IPS-15b (cell line): ENCODE data around the gene ABHD2.
"Not testable (repeated sequence)": the region's sequence is repeated elsewhere in the genome, so short reads cannot be mapped to it uniquely, and the experiment has no call there.

ENCODE experiments used
- H3K27me3 ChIP-seq: one replicate; pipeline ENCODE4 v1.6.1; 2013; ENCODE audit warnings: low read length; ENCODE audit not compliant: control insufficient read depth, insufficient read depth
- H3K36me3 ChIP-seq: one replicate; pipeline ENCODE4 v1.6.1; 2013; ENCODE audit warnings: low read length; ENCODE audit not compliant: control insufficient read depth, insufficient read depth
- H3K4me1 ChIP-seq: one replicate; pipeline ENCODE4 v1.6.1; 2013; ENCODE audit warnings: mild to moderate bottlenecking, low read length; ENCODE audit not compliant: control insufficient read depth, insufficient read depth
- H3K4me3 ChIP-seq: one replicate; pipeline ENCODE4 v1.5.1; 2013; ENCODE audit warnings: low read depth, low read length
- H3K9ac ChIP-seq: one replicate; pipeline ENCODE4 v1.6.1; 2013; ENCODE audit warnings: low read depth, mild to moderate bottlenecking, low read length
- H3K9me3 ChIP-seq: one replicate; pipeline ENCODE4 v1.6.1; 2013; ENCODE audit warnings: mild to moderate bottlenecking, low read length; ENCODE audit not compliant: control insufficient read depth, insufficient read depth

Gene ABHD2

DNA sequence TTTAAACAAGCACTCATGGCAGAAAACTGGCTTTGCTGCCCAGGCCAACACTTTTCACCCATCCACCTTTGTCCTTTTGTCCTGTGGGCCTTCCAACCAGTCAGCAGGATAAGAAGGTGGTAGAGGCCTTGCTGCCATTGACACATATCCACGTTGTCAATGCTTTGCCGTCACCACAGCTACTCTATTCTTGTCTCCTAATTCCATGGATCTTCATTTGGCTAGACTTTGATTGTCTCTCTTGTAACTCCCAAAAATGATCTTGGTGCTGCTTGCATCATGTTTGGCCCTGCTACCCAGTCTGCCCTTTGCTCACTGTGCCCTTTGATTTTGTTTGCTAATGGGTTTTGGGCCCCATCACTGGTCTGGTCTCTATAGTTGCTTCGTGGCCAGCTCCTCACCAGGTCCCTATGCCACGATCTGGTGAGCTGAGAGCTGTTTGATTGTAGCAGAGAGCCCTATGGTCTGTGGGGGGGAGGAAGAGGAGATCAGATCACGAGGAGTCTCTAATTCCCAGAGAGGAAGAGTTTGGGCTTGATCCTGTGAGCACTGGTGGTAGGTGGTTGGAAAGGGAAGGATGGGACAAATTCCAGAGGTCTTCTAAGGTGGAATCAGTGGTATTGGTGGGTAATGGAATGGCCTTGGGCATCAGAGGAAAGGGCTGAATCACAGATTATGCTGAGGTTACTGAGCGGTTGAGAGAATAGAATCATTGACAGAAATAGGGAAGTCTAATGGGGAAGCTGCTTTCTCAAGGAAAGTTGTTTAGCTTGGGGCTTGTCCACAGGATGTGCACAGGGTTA is 40.3 kb downstream of the ABHD2 start:
- Histone ChIP-seq H3K4me1 (no peaks in the 10 kb centered on the region), H3K4me3 (no peak overlapping the region), H3K27me3 (no peaks in the 10 kb centered on the region), H3K36me3 (no peaks in the 10 kb centered on the region), H3K9ac (no peak overlapping the region), H3K9me3 (no peaks in the 10 kb centered on the region)

DNA sequence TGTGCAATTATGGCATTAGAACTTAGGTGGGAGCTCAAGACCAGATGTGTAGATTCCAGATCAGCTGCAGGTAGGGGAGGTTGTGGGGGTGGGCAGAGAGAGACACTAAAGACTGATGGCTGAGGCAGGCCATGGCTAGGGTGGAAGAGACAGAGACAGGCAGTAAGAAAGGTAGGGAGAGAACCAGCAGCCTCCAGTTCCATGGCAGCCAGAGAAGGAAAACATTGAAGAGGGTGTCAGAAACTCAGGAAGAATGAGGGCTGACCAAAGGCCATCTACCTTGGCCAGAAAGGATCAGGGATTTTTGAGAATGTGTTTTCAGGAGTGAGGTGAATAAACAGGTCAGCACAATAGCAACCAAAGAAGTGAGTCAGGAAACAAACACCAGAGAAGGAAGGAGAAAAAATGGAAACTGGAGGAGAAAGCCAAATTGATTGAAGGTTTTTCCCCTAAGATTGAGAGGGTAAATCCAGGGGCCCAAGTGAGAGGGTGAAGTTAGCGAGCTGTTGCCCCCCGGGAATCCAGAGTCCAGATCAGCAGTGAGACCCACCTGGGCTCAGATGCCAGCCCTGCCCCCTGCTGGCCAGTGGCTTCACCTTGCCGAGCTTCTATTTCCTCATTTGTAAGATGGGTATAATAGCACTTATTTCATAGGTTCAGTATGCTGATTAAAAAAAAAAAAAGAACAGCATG is 41.0 kb downstream of the ABHD2 start:
- Histone ChIP-seq H3K9ac (no peak overlapping the region), H3K4me1 (no peaks in the 10 kb centered on the region), H3K36me3 (no peaks in the 10 kb centered on the region), H3K4me3 (no peak overlapping the region), H3K27me3 (no peaks in the 10 kb centered on the region), H3K9me3 (no peaks in the 10 kb centered on the region)

DNA sequence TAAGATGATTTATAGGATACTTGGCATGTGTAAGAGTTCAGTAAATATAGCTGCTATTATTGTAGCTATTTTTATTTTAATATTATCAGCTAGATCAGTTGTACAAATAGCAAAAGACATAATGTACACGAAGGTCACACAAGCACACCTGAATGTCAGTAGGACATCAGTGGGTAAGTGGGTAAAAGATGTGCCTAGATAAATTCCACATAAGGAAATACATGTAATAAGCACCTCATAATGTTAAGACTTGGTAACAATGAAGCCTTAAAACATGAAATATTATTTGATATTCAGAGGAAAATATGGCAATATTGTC is 41.5 kb downstream of the ABHD2 start:
- H3K9ac ChIP-seq = no peak overlapping the region
- no peaks in the 10 kb centered on the region for H3K9me3 ChIP-seq
- H3K4me3 ChIP-seq = no peak overlapping the region
- H3K36me3 ChIP-seq = no peaks in the 10 kb centered on the region
- H3K27me3 ChIP-seq = no peaks in the 10 kb centered on the region
- no peaks in the 10 kb centered on the region for H3K4me1 ChIP-seq

DNA sequence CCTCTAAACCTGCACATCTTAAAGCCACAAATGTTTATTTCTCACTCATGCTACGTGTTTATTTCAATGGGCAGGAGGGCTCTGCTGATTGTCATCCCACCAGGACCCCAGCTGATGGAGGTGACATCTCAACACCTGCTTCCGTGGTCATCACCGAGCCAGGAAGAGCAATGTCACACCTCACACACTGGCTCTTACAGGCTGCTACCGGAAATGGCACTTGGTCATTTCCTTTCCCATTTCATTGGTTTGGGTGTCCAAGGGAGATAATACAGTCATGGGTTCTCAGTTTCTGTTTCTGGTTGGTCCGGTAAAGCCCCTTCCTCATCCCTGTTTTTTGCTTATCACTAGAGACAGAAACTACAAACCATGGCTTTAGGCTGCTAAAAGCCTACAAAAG is 41.9 kb downstream of the ABHD2 start:
- Histone ChIP-seq H3K27me3 (no peaks in the 10 kb centered on the region), H3K36me3 (no peaks in the 10 kb centered on the region), H3K4me3 (no peak overlapping the region), H3K4me1 (no peaks in the 10 kb centered on the region), H3K9ac (no peak overlapping the region), H3K9me3 (no peaks in the 10 kb centered on the region)

DNA sequence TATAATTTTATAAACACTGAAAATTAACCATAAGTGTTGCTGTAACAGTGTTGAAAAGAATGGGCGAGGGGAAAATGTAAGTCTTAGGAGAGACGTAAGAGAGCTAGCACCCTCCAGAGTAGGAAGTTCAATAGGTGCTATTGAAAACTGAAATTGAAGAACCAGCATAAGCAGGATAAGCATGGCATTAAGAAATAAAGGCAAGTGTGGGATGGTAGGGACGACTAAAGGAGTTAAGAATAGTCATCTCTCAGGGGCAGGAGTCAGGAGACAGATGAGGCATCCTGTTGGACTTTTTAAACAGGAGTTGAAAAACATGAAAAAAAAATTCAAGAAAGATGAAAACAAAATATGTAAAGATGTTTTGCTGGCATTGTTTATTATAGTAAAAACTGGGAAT is 43.5 kb downstream of the ABHD2 start:
- H3K9ac ChIP-seq = no peak overlapping the region
- no peaks in the 10 kb centered on the region for H3K27me3 ChIP-seq
- H3K4me1 ChIP-seq = no peaks in the 10 kb centered on the region

DNA sequence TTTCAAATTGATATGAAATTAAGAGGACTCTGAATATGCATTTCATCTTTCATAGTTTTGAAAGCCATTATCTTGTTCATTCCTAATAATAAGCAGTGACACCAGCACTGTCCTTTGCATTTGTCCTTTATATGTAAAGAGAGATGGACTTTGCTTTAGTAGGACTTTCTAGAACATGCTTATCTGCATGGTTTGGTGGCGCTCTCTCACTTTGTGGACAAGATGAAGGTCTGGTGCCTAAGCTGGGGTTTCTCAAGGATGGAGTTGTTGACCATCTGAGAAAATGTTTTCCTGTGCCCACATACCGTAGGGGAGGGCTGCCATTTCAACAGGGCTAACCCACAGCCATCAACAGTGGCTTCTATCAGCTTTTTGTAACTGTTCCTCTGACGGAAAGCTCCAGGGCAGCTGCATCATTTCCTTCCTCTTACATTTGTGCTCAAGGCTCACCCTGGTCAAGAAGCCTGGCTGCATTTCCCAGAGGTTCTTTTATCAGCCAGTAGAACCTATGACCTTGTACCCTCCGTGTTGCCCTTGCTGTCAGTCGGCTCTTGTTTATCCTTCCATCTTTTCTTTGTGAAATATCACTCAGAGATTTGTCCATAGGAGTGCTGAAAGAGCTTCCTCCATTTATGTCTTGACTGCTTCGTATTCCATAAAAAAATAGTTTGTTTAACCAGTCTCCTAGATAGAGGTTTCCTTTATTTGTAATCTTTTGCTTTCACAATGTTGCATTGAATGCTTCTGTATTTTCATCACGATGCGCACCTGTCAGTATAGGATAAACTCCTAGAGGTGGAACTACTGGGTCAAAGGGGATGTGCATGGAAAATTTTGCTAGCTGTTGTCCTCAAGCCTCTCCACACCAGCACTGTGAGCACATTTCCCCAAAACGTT is 44.6 kb downstream of the ABHD2 start:
- no peaks in the 10 kb centered on the region for H3K36me3 ChIP-seq
- no peaks in the 10 kb centered on the region for H3K4me1 ChIP-seq
- H3K27me3 ChIP-seq = no peaks in the 10 kb centered on the region
- no peak overlapping the region for H3K4me3 ChIP-seq
- no peak overlapping the region for H3K9ac ChIP-seq
- H3K9me3 ChIP-seq = no peaks in the 10 kb centered on the region

More for the DNA sequence above, 43.5 kb downstream of the ABHD2 start:
- Histone ChIP-seq H3K4me3 (no peak overlapping the region), H3K9me3 (no peaks in the 10 kb centered on the region), H3K36me3 (no peaks in the 10 kb centered on the region)

DNA sequence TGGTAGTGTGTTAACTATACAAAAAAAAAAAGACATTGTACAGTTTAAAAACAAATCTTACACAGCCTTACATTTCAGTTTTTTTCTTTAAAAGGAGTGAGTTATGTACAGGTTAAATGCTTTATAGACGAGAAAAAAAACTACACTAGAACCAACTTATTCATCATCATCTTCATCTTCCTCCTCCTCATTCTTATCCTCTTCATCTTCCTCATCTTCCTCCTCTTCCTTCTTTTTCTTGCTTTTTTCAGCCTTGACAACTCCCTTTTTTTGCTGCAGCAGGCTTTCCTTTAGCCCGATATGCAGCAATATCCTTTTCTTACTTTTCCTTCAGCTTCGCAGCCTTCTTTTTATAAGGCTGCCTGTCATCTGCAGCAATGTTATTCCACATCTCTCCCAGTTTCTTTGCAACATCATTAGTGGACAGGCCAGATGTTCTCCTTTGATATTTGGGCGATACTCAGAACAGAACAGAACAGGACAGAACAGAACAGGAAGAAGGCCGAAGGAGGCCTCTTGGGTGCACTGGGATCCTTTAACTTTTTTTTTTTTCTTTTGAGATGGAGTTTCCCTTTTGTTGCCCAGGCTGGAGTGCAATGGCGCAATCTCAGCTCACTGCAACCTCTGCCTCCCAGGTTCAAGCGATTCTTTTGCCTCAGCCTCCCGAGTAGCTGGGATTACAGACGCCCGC is 47.3 kb downstream of the ABHD2 start:
- H3K9me3 ChIP-seq, H3K4me3 ChIP-seq, H3K27me3 ChIP-seq, H3K36me3 ChIP-seq, H3K4me1 ChIP-seq, H3K9ac ChIP-seq: not testable (repeated sequence)

DNA sequence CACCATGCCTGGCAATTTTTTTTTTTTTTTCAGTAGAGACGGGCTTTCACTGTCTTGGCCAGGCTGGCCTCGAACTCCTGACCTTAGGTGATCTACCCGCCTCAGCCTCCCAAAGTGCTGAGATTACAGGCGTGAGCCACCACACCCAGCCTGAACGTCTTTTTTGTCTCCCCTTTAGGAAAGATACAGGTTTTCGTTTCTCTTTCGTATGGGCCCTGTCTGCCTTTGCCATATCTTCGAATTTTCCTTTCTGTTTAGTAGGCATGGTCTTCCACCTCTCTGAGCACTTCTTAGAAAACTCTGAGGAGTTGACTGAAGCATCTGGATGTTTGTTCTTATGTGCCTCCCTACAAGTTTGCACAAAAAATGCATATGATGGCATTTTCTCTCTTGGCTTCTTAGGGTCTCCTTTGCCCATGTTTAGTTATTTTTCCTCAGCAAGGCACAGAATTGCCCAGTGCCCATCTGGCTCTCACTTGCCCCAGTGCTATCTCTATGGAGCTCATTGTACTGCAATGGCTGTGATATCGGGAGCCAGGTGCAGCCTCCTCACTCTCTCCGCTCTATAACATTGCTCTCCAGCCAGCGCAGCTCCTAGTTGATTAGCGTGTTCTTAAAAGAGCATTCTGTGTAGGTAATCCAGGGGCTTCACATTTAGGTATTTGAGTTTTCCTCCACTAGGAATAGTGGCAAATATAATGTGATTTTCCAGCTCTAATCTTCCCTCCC is 48.0 kb downstream of the ABHD2 start:
- no peaks in the 10 kb centered on the region for H3K36me3 ChIP-seq
- H3K4me3 ChIP-seq = no peak overlapping the region
- H3K9me3 ChIP-seq = no peaks in the 10 kb centered on the region
- H3K9ac ChIP-seq = no peak overlapping the region
- no peaks in the 10 kb centered on the region for H3K4me1 ChIP-seq
- H3K27me3 ChIP-seq = no peaks in the 10 kb centered on the region

DNA sequence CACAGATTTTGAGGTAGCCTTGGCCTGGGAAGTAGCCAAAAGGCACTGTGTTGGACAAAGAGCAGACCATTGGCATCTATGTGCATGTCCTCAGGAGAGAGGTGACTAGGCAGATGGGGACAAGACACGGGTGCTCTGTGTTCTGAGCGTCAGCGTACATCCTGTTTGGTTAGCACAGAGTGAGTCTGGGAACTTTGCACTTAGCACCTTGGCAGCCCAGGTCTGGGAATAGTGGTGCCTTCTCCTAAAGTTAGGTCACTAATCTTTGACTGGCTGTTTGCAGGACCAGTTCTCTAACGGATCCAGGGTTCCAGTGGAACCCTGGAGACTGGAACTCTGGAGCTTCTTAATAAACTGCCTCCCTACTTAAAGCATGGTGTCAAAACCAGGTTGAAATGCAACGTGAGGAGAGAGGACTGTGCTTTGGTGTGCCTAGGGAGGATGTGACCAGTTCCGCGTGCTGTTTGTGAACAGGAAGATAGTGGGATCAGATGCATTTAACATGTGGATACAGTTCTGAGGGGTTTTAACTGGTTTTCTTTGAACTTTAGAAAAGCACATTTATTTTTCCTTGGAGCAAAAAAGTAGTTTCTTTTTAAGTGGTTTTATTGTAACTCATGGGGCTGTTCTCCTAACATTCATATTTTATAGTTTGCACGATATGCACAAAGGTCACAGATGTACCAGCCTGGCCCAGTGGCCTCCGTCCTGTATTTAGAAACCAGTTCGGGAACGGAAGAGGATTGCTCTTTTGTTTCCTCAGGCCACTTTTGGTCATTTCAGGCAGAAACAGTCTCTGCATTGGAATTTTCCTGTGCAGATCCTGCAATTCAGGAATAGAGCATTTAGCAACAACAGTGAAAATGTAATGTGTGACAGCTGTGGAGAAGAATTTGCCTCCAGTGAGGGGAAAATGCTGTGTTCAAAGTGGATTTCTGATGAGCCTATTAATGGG is 48.8 kb downstream of the ABHD2 start:
- Histone ChIP-seq H3K4me3 (no peak overlapping the region), H3K9ac (no peak overlapping the region), H3K36me3 (no peaks in the 10 kb centered on the region), H3K9me3 (no peaks in the 10 kb centered on the region), H3K4me1 (no peaks in the 10 kb centered on the region), H3K27me3 (no peaks in the 10 kb centered on the region)

DNA sequence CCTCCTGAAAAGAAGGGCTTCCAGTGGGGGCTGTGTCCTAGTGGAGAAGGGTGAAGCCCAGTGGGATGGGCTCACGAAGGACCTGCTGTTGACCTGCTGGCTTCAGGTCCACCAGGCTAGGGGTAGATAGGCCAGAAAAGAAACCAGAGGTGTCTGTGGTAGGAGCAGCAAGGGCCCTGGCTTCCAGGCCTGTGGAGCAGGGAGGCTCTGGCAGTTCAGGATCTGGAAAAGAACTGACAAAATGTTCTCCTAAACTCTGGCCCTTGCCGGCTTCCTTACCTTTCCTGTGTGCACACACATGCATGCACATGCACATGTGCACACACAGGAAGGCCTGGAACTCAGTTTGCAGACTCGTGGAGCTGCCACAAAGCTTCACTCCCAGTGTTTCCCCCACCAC is 49.7 kb downstream of the ABHD2 start:
- H3K27me3 ChIP-seq = no peaks in the 10 kb centered on the region
- H3K36me3 ChIP-seq = no peaks in the 10 kb centered on the region
- H3K9me3 ChIP-seq = no peaks in the 10 kb centered on the region
- no peak overlapping the region for H3K4me3 ChIP-seq
- H3K4me1 ChIP-seq = peaks cover 2% of the 10 kb centered on the region
- no peak overlapping the region for H3K9ac ChIP-seq
